SK-N-MC (cell line): ENCODE results near the gene AKR1D1.
A peak's percentile ranks its signal among the peaks of the same experiment; 100 is the strongest.

Experiments used
- DNase-seq: peaks from one replicate; pipeline ENCODE4 v3.0.0-alpha.2; 2011; ENCODE audit warnings: low read depth, low spot score
- H3K27ac ChIP-seq: fragments of 200-600 bp; sonication (generic); 2 replicates; pipeline ENCODE4 v1.5.1; 2016; ENCODE audit warnings: mixed run types
- H3K36me3 ChIP-seq: fragments of 200-600 bp; sonication (generic); 2 replicates; pipeline ENCODE4 v1.6.1; 2017; ENCODE audit warnings: antibody characterized with exemption, low read length, mixed read lengths; ENCODE audit not compliant: insufficient read depth
- H3K4me3 ChIP-seq: fragments of 200-600 bp; sonication (generic); 2 replicates; pipeline ENCODE4 v1.5.1; 2016
- H3K9ac ChIP-seq: fragments of 200-600 bp; sonication (generic); 2 replicates; pipeline ENCODE4 v1.8.0; 2017; ENCODE audit warnings: mixed run types, mixed read lengths; ENCODE audit not compliant: insufficient read length
- H3K9me3 ChIP-seq: fragments of 200-600 bp; sonication (generic); 2 replicates; pipeline ENCODE4 v1.6.1; 2017; ENCODE audit warnings: low read depth, mild to moderate bottlenecking, antibody characterized with exemption, low read length, moderate library complexity, mixed read lengths
- EZH2 ChIP-seq: fragments of 200-600 bp; sonication (generic); IDR thresholded peaks from one replicate; pipeline ENCODE4 v1.6.1; 2017; ENCODE audit warnings: antibody characterized with exemption
- FOXP2 ChIP-seq: optimal IDR thresholded peaks from 2 replicates; pipeline ENCODE3; 2011; ENCODE audit warnings: mild to moderate bottlenecking, moderate library complexity; ENCODE audit not compliant: insufficient read depth; ENCODE audit errors: extremely low read length, control extremely low read depth
- POLR2AphosphoS5 ChIP-seq: IDR thresholded peaks from 2 replicates; pipeline ENCODE4 v1.6.1; 2012; ENCODE audit warnings: mild to moderate bottlenecking, low read depth, low read length, borderline replicate concordance

Gene AKR1D1

DNA sequence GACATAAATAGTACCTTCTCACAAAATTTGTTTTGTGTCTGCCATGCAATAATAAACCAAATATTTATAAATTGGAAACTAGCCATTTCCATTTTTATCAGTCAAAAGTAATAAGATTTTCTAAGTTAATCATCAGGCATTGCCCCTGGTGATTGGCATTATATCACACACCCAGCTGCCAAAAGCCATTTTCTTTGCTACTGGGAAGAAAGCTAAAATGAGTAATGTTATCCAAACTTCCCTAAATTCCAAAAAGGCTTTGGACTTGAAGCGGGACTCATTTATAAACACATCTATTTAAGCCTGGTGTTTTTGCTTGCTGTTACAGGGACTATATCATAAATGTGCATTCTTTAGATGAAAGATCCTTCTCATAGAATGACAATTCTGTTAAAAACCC lies 86.0 kb downstream of the AKR1D1 start:
- H3K9ac ChIP-seq, result no peak overlapping the region
- TF ChIP-seq FOXP2 (no peak), EZH2 (no peak), POLR2AphosphoS5 (no peak)
- DNase-seq, result no peak
- no peak overlapping the region for H3K27ac ChIP-seq
- H3K9me3 ChIP-seq, result no peaks in the 10 kb centered on the region; the same call in 1 of the 2 replicates
- no peaks in the 10 kb centered on the region for H3K36me3 ChIP-seq
- no peak overlapping the region for H3K4me3 ChIP-seq

DNA sequence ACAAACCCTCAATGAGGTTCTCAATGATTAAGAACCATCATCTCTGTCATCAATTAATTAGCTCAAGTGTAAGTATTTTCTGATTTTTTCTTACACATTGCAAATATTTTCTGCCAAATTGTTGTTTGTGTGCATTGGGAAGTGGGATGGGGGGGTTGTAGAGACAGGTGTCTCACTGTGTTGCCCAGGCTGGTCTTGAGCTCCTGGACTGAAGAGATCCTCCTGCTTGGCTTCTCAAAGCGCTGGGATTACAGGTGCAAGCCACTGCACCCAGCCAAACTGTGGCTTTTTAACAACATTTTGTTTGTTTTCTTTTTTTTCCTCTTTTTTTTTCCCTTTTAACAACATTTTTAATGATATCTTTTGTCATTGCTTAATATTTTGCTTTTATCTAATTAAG lies 87.5 kb downstream of the AKR1D1 start:
- no peak overlapping the region for H3K4me3 ChIP-seq
- no peak overlapping the region for H3K9ac ChIP-seq
- TF ChIP-seq POLR2AphosphoS5 (no peak), EZH2 (no peak), FOXP2 (no peak)
- no peak for DNase-seq
- H3K9me3 ChIP-seq, result no peaks in the 10 kb centered on the region; the same call in 1 of the 2 replicates
- no peaks in the 10 kb centered on the region for H3K36me3 ChIP-seq
- H3K27ac ChIP-seq, result no peak overlapping the region

- TF ChIP-seq FOXP2, result no peak
- no peak for TF ChIP-seq POLR2AphosphoS5
- no peak for TF ChIP-seq EZH2
- H3K9me3 ChIP-seq, result no peaks in the 10 kb centered on the region; the same call in 1 of the 2 replicates
- no peak overlapping the region for H3K4me3 ChIP-seq
- DNase-seq, result no peak
- H3K36me3 ChIP-seq, result no peaks in the 10 kb centered on the region
- H3K9ac ChIP-seq, result no peak overlapping the region
- H3K27ac ChIP-seq, result no peak overlapping the region
These were observed 88.5 kb downstream of the AKR1D1 start for GRCh38 chr7:138164804-138165203.

GRCh38 chr7:138166681-138167080 lies 90.4 kb downstream of the AKR1D1 start:
- Histone ChIP-seq H3K36me3 (no peaks in the 10 kb centered on the region), H3K27ac (no peak overlapping the region), H3K4me3 (no peak overlapping the region; the same call in 1 of the 2 replicates), H3K9ac (no peak overlapping the region), H3K9me3 (no peaks in the 10 kb centered on the region; the same call in 1 of the 2 replicates)
- TF ChIP-seq FOXP2 (no peak), POLR2AphosphoS5 (no peak), EZH2 (no peak)
- DNase-seq, result peak; percentile 18

DNA sequence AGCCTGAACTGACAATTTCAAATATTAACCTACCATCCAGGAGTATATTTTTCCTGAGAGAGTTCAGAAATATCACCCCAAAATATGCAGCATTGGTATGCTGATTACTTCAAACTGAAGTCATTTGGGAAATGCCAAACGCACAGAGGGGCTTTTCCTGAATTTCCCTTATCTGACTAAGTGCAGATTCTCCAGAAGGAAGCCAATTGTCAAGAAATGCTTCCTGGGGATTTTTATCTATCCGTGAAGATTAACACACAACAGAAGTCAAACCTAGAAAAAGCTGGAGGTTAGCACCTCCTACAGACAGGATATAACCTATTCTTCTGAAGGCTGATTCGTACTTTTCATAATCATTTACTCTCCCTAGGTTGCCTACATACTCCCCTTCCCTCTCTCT lies 91.0 kb downstream of the AKR1D1 start:
- Histone ChIP-seq H3K36me3 (no peaks in the 10 kb centered on the region), H3K27ac (no peak overlapping the region), H3K4me3 (no peak overlapping the region), H3K9ac (no peak overlapping the region), H3K9me3 (no peaks in the 10 kb centered on the region; the same call in 1 of the 2 replicates)
- TF ChIP-seq POLR2AphosphoS5 (no peak), FOXP2 (no peak), EZH2 (no peak)
- DNase-seq, result peak; percentile 12

- DNase-seq, result no peak
- Histone ChIP-seq H3K36me3 (no peaks in the 10 kb centered on the region), H3K4me3 (no peak overlapping the region), H3K27ac (no peak overlapping the region), H3K9me3 (no peaks in the 10 kb centered on the region; the same call in 1 of the 2 replicates), H3K9ac (no peak overlapping the region)
- TF ChIP-seq POLR2AphosphoS5 (no peak), EZH2 (no peak), FOXP2 (no peak)
These were observed 91.6 kb downstream of the AKR1D1 start for GRCh38 chr7:138167869-138168296.
